ENCODE results near the gene ACSS1. TPM values are rescaled to one million over a fixed set of nuclear protein-coding genes. Genes with fewer than 3 reads are reported as not detected.
A peak's percentile ranks its signal among the peaks of the same experiment; 100 is the strongest.

ACSS1 gene
- total RNA-seq, 1 experiment from 2014 or later = 2.3 TPM

DNA sequence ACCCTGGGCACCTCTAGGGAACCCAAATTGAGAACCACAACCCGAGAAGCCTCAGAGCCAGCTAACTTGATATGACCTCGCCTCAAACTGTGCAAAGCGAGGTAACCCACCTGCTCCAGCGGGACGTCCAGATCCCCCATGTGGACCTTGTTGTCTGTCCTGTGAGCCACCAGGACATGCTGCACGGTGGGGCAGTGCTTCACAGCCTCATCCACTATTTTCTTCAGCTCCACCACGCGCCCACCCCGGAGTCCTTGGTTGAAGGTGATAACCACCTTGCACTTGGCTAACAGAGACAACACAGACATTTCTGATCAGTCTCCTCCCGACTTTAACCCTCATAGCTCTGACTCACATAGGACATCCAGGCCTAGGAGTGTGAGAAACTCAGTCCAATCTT is 34.6 kb downstream of the ACSS1 start:
- Histone ChIP-seq H3K27me3 (ENCODE audit: low read length) (no peaks in the 10 kb centered on the region), H3K4me3 (ENCODE audit: low read length) (no peak overlapping the region), H3K79me2 (ENCODE audit: low read length) (no peaks in the 10 kb centered on the region), H3K4me2 (ENCODE audit: low read length) (no peak overlapping the region), H4K20me1 (ENCODE audit: low read length) (no peaks in the 10 kb centered on the region), H3K9me2 (replicated peaks; ENCODE audit: low read length) (no peaks in the 10 kb centered on the region), H3K36me3 (ENCODE audit: low read depth, low read length) (no peaks in the 10 kb centered on the region), H3F3A (ENCODE audit: low read length, unreplicated experiment) (no peaks in the 10 kb centered on the region), H3K4me1 (ENCODE audit: insufficient read depth, low read length) (peaks cover 8% of the 10 kb centered on the region; the same call in 1 of the 2 replicates), H3K9me3 (ENCODE audit: low read length) (no peaks in the 10 kb centered on the region), H3K9ac (ENCODE audit: low read length) (no peak overlapping the region), H3K27ac (ENCODE audit: low read length) (no peak overlapping the region), H2AFZ (ENCODE audit: low read length) (no peak overlapping the region)
- no peak for ATAC-seq
- no TSS peak for BruUV-seq (replicated peaks)
- TF ChIP-seq EZH2 (IDR thresholded peaks at IDR 0.05; ENCODE audit: low read length, unreplicated experiment) = no peak
- TF ChIP-seq EZH2phosphoT487 (IDR thresholded peaks at IDR 0.05; ENCODE audit: borderline replicate concordance, low read length) = no peak
- TF ChIP-seq, protein P1, sequence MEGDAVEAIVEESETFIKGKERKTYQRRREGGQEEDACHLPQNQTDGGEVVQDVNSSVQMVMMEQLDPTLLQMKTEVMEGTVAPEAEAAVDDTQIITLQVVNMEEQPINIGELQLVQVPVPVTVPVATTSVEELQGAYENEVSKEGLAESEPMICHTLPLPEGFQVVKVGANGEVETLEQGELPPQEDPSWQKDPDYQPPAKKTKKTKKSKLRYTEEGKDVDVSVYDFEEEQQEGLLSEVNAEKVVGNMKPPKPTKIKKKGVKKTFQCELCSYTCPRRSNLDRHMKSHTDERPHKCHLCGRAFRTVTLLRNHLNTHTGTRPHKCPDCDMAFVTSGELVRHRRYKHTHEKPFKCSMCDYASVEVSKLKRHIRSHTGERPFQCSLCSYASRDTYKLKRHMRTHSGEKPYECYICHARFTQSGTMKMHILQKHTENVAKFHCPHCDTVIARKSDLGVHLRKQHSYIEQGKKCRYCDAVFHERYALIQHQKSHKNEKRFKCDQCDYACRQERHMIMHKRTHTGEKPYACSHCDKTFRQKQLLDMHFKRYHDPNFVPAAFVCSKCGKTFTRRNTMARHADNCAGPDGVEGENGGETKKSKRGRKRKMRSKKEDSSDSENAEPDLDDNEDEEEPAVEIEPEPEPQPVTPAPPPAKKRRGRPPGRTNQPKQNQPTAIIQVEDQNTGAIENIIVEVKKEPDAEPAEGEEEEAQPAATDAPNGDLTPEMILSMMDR (conservative IDR thresholded peaks at IDR 0.05; ENCODE audit: low read depth, low read length) = no peak
- POLR2A ChIA-PET (ENCODE audit: unreplicated experiment) = no interaction called here
- DNase-seq = no peak
- CTCF ChIA-PET = no interaction called here
- intact Hi-C loops (cut with micrococcal nuclease) = no loop called here

DNA sequence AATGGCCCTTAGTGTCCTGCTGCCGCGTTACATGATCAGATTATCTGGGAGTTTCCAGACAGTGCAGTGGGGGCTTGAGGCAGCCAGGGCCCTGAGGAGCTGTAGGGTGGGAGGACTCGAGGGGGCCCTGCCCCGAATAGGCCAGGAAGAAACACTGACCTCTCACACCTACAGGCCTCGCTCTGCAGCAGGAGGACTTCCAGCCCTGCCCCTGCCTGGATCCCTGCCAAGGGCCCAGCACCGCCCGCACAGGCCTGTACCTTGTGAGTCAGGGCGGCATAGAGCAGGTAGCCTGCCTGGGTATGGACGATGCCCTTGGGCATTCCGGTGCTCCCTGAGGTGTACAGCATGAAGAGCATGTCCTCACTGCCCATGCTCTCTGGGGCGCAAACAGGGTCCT is 35.3 kb downstream of the ACSS1 start:
- H3K27me3 ChIP-seq (ENCODE audit: low read length) = no peaks in the 10 kb centered on the region
- POLR2A ChIA-PET (ENCODE audit: unreplicated experiment) = no interaction called here
- DNase-seq = peak; percentile 66
- H3K9me2 ChIP-seq (replicated peaks; ENCODE audit: low read length) = no peaks in the 10 kb centered on the region
- ATAC-seq = peak; percentile 69
- intact Hi-C loops (cut with micrococcal nuclease) = no loop called here
- H3K9me3 ChIP-seq (ENCODE audit: low read length) = no peaks in the 10 kb centered on the region
- H3K4me1 ChIP-seq (ENCODE audit: insufficient read depth, low read length) = peaks cover 14% of the 10 kb centered on the region
- CTCF ChIA-PET = no interaction called here
- no peak overlapping the region for H3K4me2 ChIP-seq (ENCODE audit: low read length)
- no peak overlapping the region for H3K4me3 ChIP-seq (ENCODE audit: low read length)
- no peaks in the 10 kb centered on the region for H3K36me3 ChIP-seq (ENCODE audit: low read depth, low read length)
- no TSS peak for BruUV-seq (replicated peaks)
- H3K79me2 ChIP-seq (ENCODE audit: low read length) = no peaks in the 10 kb centered on the region
- H2AFZ ChIP-seq (ENCODE audit: low read length) = no peak overlapping the region
- H3F3A ChIP-seq (ENCODE audit: low read length, unreplicated experiment) = no peaks in the 10 kb centered on the region
- TF ChIP-seq EZH2 (IDR thresholded peaks at IDR 0.05; ENCODE audit: low read length, unreplicated experiment) (no peak), EZH2phosphoT487 (IDR thresholded peaks at IDR 0.05; ENCODE audit: borderline replicate concordance, low read length) (no peak)
- TF ChIP-seq, protein P1 (conservative IDR thresholded peaks at IDR 0.05; ENCODE audit: low read depth, low read length) = no peak
- no peaks in the 10 kb centered on the region for H4K20me1 ChIP-seq (ENCODE audit: low read length)
- no peak overlapping the region for H3K27ac ChIP-seq (ENCODE audit: low read length)
- no peak overlapping the region for H3K9ac ChIP-seq (ENCODE audit: low read length)

DNA sequence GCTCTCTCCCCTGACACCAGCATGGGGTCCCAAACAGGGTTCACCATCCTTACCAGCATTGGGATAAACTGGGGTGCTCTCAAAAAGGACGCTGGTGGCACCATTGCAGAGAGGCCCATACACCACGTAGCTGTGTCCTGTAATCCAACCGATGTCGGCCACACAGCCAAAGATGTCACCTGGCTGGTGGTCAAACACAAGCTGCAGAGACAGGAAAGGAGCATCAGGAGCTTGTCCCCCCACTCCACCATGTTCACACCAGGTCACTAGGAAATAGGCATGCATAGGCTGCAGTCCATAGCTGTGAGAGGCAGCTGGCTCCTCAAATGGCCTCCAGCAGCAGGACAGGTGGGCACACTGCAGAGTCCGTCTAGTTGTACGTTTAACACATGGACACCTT is 36.6 kb downstream of the ACSS1 start:
- no peaks in the 10 kb centered on the region for H3K27me3 ChIP-seq (ENCODE audit: low read length)
- H3K9me2 ChIP-seq (replicated peaks; ENCODE audit: low read length) = no peaks in the 10 kb centered on the region
- no peak overlapping the region for H3K27ac ChIP-seq (ENCODE audit: low read length)
- BruUV-seq (replicated peaks) = no TSS peak
- H3K9ac ChIP-seq (ENCODE audit: low read length) = no peak overlapping the region
- H3K36me3 ChIP-seq (ENCODE audit: low read depth, low read length) = no peaks in the 10 kb centered on the region
- peaks cover 23% of the 10 kb centered on the region for H3K4me1 ChIP-seq (ENCODE audit: insufficient read depth, low read length)
- no peaks in the 10 kb centered on the region for H3K9me3 ChIP-seq (ENCODE audit: low read length)
- ChIA-PET CTCF (no interaction called here), POLR2A (ENCODE audit: unreplicated experiment) (no interaction called here)
- ATAC-seq (no peak), DNase-seq (no peak)
- no peak overlapping the region for H3K4me3 ChIP-seq (ENCODE audit: low read length)
- no peaks in the 10 kb centered on the region for H3K79me2 ChIP-seq (ENCODE audit: low read length)
- intact Hi-C loops (cut with micrococcal nuclease) = no loop called here
- no peaks in the 10 kb centered on the region for H4K20me1 ChIP-seq (ENCODE audit: low read length)
- no peak overlapping the region for H2AFZ ChIP-seq (ENCODE audit: low read length)
- no peaks in the 10 kb centered on the region for H3F3A ChIP-seq (ENCODE audit: low read length, unreplicated experiment)
- H3K4me2 ChIP-seq (ENCODE audit: low read length) = no peak overlapping the region
- TF ChIP-seq EZH2 (IDR thresholded peaks at IDR 0.05; ENCODE audit: low read length, unreplicated experiment) = no peak
- TF ChIP-seq EZH2phosphoT487 (IDR thresholded peaks at IDR 0.05; ENCODE audit: borderline replicate concordance, low read length) = no peak
- TF ChIP-seq, protein P1 (conservative IDR thresholded peaks at IDR 0.05; ENCODE audit: low read depth, low read length) = no peak
